HG03354 (cell line): ENCODE measurements around the gene RAB33B.
"Not testable (repeated sequence)": the region's sequence is repeated elsewhere in the genome, so short reads cannot be mapped to it uniquely, and the experiment has no call there.

Experiments used
- ATAC-seq: cut with Tn5 transposase; IDR thresholded peaks from one replicate; pipeline ENCODE4 v1.9.1; 2021; ENCODE audit warnings: mild to moderate bottlenecking; ENCODE audit not compliant: unreplicated experiment, poor library complexity, severe bottlenecking

RAB33B gene

DNA sequence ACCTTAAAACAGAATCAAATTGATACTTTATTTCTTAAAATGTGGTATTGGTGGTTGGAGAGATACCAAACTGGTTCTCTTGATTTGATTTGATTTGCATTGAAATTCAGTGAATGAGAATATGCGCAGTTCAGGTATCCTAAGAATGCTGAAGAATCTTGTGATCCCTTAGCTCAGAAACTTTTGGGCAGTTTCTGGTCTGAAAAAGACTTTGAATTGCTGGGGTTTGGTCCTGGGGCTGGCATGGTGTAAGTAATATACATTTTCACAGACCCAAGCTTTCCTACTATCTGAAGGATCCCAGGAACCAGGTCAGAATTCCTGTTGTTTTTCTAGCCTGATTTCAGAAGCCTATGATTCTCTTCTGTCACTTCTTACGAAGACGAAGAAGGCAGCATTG, 6.6 kb downstream of the RAB33B start:
- ATAC-seq: no peak

DNA sequence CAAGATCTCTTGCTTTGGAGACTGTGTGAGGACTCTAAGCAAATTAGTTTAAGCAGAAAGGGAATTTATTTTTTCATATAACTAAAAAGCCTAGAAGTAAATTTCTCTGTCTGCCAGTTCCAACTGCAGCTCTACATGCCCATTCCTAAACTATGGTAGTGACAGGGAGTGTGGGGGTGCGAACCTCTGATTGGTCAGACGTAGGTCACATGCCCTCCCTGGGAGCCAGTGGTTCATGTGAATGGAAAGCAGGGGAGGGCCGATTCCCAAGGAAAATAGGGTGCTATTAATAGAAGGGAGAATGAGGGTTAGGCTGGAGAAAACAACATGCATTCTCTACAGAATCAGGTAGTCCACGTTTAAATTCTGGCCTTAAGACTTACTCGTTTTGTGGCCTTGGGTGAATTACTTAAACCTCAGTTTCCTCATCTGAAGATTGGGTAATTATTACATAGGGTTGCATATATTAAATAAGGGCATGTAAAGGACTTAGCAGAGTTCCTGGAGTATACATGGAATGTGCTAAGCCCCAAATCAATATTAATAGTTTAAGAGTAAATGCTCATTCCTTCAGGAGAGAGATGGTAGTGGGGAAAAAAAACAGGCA, 7.2 kb downstream of the RAB33B start:
- no peak for ATAC-seq

GRCh38 chr4:139464512-139464911, 10.6 kb downstream of the RAB33B start:
- ATAC-seq: not testable (repeated sequence)

DNA sequence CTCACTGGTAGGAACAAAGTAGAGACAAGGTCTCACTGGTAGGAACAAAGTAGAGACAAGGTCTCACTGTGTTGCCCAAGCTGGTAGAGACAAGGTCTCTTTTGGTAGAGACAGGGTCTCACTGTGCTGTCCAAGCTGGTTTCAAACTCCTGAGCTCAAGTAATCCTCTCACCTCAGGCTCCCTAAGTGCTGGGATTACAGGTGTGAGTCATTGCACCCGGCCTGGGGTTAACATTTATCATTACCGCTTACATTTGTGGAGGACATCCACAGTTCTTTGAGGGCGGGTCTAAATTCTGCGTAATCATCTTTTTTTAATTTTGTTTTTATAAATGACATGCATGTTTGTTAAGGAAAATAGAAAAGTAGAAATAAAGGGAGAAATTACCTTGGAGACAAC, 12.0 kb downstream of the RAB33B start:
- ATAC-seq: no peak

- ATAC-seq: not testable (repeated sequence)
Observed at GRCh38 chr4:139468756-139469155, 14.8 kb downstream of the RAB33B start.

GRCh38 chr4:139469216-139469615, 15.3 kb downstream of the RAB33B start:
- ATAC-seq: no peak

DNA sequence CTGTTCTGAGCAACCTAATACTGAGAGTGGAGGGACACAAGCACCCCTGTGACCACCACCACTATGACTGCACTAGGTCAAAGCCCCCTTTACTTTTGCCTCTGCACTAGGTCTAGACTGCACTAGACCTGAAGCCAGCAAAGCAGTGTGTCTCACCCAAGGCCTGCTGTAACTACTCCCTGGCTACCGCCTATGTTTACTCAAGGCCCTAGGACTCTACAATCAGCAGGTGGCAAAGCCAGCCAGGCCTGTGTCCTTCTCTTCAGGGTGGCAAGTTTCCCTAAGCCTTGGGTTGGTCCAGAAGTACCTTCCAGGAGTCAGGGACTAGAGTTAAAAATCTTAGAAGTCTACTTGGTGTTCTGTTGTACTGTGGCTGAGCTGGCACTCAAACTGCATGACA, 15.9 kb downstream of the RAB33B start:
- ATAC-seq: no peak

GRCh38 chr4:139470295-139470694, 16.4 kb downstream of the RAB33B start:
- no peak for ATAC-seq

DNA sequence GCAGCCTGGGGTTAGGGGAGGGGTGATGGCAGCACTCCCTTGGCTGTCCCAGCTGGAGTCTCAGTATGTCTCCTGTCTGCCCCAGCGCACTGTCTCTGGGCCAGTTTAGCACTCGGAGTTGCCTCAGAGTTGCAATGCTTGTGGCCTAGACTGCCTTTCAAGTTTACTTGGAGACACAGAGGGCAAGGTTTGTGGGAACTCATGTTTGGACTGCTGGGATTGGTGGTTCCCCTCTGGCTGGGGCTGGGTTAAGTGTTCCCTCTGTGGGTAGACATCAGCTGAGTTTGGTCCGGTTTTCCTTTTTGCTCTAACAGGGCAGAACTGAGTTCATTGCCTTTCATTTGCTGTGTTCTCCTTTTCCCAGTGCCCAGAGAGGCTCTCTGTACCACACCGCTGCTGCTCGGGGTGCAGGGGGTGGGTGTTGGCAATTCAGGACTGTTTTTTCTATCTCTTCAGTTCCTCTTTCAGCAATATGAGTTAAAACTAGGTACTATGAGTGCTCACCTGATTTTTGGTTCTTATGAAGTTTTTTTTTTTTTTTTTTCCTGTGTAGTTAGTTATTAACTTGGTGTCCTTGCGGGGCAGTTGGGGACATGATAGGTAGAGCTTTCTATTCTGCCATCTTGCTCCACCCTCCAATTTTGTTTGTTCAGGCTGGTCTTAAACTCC, 17.2 kb downstream of the RAB33B start:
- ATAC-seq: no peak

DNA sequence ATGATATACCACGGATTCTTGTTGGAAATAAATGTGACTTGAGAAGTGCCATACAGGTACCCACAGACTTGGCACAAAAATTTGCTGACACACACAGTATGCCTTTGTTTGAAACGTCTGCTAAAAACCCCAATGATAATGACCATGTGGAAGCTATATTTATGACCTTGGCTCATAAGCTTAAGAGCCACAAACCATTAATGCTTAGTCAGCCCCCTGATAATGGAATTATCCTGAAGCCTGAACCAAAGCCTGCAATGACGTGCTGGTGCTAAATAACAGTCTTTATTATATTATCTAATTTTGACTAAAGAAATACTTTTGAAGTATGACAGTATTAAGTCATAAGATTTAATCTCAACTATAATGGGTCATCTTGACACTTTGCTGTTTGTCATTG, 18.9 kb downstream of the RAB33B start:
- ATAC-seq: no peak

- ATAC-seq: no peak
Observed at GRCh38 chr4:139476363-139476762, 22.4 kb downstream of the RAB33B start.

GRCh38 chr4:139481465-139481864, 27.5 kb downstream of the RAB33B start:
- no peak for ATAC-seq

GRCh38 chr4:139483000-139483399, 29.1 kb downstream of the RAB33B start:
- no peak for ATAC-seq

GRCh38 chr4:139484783-139485311, 30.9 kb downstream of the RAB33B start:
- no peak for ATAC-seq

GRCh38 chr4:139488442-139488841, 34.5 kb downstream of the RAB33B start:
- no peak for ATAC-seq

DNA sequence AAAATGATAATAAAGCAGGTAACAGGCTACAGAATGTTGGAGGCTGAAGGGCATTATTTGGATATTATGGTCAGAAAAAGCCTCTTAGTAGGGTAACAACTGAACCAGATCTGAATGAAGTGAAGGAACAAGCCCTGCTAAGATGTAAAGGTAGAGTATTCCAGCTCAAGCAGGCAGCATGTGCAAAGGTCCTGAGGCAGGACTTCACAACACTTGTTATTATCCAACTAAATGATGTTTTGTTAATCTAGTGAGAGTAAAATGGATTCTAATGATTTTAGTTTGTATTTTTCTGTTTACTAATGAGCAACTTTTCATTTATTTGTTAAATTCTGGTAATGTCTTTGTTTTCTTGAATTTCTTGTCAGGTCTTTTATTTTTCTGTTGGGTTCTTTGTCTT, 35.7 kb downstream of the RAB33B start:
- ATAC-seq: no peak

DNA sequence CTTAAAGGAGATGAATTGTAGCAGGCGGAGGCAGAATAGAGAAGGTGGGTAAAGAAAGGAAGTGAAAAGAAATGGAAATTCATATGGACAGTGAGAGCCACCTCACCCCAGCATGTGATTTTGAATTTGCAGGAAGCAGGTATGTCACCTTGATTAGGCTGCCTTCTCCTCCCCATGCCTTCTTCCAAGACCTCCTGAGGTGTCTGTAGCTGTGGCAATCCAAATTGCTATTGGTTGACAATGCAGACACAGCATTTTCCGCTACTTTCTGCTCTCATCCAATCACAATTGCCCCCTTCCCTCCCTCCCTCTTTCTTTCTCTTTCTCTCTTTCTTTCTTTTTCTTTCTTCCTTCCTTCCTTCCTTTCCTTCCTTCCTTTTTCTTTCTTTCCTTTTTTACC, 38.5 kb downstream of the RAB33B start:
- ATAC-seq: no peak

GRCh38 chr4:139493176-139493575, 39.3 kb downstream of the RAB33B start:
- no peak for ATAC-seq

- ATAC-seq: no peak
Observed at GRCh38 chr4:139499186-139499585, 45.3 kb downstream of the RAB33B start.

DNA sequence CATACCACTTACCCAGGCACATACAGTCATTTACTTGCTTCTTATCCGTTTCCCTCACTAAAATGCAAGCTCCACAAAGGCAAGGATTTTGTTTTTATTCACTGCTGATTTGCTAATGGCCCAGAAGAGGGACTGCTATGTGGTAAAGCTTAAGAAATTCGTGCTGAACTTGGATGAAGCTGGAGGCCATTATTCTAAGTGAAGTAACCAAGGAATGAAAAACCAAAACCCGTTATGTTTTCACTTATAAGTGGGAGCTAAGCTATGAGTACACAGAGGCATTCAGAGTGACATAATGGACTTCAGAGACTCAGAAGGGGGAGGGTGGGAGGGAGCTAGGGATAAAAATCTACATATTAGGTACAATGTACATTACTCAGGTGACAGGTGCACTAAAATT, 47.2 kb downstream of the RAB33B start:
- ATAC-seq: no peak

DNA sequence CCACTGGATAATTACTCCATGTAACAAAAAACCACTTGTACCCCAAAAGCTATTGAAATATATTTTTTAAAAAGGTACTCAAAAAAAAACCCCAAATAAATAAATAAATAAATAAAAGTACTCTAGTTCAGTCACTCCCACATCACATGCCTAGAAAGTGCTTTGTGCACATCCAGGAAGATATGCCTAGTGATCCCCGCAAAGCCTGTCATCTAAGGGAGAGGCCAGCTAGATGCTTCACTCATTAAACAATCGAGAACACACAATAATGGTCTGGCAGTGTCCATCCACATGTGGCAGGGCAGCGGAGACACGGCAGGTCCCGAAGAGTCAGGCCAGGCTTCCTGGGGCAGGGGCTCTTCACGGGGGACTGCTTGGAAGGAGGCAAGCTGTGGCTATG, 47.6 kb downstream of the RAB33B start:
- ATAC-seq: no peak
